ENCODE results near the gene MOB1A.
A peak's percentile ranks its signal among the peaks of the same experiment; 100 is the strongest.

Gene MOB1A

DNA sequence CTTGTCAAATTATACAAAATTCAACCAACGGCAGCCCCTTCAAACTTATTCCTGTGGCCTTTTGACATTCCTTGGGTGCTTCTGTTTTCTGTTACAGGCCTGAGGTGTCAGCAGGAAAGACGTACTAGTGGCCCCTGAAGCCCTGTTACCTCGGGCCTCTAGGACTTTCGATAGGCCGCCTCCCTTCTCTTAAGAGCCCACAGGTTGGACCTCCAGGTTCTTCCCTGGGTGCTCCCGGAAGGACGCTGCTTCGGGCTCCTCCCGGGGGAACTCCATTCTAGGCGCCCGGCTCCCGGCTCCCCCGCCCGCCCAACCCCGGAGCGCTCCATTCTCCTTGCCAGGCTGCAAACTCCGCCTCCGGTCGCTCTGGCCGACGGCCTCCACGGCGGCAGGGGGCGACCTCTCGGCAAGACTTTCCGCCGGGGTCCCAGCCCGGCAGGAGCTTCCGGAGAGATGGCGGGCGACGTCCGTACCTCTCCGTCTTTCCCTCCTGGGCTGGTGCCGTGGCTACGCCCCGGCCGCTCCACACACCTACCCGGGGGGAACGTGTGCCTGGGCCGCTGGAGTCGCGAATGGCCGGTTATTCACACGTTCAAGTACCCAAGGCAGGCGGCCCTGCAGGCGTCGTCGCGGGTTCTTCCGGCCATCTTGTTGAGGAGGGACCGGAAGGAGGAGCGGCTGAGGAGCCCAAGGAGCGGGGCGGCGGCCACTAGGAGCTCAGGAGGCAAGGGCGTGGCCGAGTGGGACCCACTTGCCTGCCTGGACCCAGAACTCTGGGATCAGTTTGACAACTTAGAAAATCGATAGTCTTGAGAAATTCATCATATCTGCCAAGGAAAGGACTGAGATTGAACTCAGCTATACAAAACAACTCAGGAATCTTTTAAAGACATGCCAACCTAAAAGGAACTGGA lies 58.5 kb downstream of the MOB1A start:
- H3K4me3 ChIP-seq (ENCODE audit: low read length), result peak overlapping the region; percentile 60
- no peak for TF ChIP-seq ZNF274 (IDR thresholded peaks at IDR 0.05; ENCODE audit: low read depth, low read length)

DNA sequence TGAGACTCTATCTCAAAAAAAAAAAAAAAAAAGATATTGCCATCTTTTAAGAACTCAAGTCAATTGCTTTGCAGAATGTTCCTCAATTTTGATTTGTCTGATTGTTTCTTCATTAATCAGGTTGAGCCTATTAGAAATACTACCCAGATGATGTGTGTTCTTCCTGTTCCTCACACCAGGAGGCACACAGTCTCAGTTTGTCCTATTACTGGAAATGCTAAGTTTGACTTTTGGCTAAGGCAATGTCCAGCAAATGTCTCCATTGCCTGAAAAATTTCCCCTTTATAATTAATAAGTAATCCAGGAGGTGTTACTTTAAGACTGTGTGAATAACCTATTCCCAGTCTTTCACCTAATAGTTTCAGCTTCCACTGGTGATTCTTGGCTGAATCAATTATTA lies 59.3 kb downstream of the MOB1A start:
- no peak for TF ChIP-seq ZNF274 (IDR thresholded peaks at IDR 0.05; ENCODE audit: low read depth, low read length)
- no peak overlapping the region; the same call in 1 of the 2 replicates for H3K4me3 ChIP-seq (ENCODE audit: low read length)

DNA sequence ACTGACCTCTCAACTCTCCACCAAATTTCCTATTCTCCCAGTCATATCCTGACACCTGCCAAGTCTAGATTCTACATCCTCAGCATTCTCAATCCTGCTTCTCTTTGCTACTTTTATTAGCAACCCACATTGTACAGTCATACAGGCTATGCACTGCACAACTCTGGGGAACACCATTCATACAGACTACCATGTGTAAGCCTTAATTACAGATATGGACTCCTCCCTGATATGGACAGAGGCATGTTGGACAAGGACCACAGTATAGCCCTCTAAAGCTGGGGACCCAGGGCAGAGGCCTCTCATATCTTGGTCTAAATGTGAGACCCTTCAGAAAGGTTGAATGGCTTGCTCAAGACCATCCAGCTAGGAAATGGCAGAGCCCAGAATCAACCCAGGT lies 67.3 kb downstream of the MOB1A start:
- no peak for TF ChIP-seq ZNF274 (IDR thresholded peaks at IDR 0.05; ENCODE audit: low read depth, low read length)
- H3K4me3 ChIP-seq (ENCODE audit: low read length), result no peak overlapping the region

- H3K4me3 ChIP-seq (ENCODE audit: low read length), result no peak overlapping the region
- TF ChIP-seq ZNF274 (IDR thresholded peaks at IDR 0.05; ENCODE audit: low read depth, low read length), result no peak
Observed at GRCh38 chr2:74110537-74110936, 68.1 kb downstream of the MOB1A start.

DNA sequence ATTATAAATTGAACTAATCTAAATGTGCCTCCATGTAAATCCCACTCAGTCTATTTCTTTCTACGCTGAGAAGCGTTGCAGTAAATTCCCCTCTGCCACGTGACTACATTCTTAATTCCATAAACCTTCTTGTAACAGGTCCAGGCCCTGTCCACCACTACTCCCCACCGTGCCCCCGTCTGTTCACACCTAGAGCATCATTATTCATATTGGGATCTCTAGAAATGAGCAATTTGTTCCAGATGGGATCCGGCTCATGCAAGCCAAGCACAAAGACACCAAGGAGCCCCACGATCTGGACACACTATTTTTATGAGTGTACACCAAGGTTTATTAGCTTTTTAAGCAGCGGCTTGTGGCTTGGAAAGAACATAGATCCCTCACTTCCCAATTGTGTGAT lies 69.1 kb downstream of the MOB1A start:
- H3K4me3 ChIP-seq (ENCODE audit: low read length), result no peak overlapping the region
- TF ChIP-seq ZNF274 (IDR thresholded peaks at IDR 0.05; ENCODE audit: low read depth, low read length), result no peak

DNA sequence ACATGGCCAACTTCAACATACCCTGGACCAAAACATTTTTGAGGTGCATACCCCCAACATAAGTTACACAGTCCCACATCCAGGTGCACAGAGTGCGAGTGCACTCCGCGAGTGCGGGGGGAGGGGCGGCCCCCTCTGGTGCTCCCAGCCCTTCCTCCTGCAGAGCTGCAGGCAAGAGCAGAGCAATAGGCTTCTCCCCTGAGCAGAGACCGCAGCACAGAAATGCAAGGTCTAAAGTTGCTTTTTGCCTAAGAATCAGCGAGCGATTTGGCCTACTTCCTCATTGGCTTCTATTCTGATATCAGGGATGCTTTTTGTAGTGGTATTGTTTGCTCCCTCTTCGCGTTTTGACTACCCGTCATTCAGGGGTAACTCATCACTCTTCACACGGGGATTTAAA lies 71.6 kb downstream of the MOB1A start:
- no peak for TF ChIP-seq ZNF274 (IDR thresholded peaks at IDR 0.05; ENCODE audit: low read depth, low read length)

DNA sequence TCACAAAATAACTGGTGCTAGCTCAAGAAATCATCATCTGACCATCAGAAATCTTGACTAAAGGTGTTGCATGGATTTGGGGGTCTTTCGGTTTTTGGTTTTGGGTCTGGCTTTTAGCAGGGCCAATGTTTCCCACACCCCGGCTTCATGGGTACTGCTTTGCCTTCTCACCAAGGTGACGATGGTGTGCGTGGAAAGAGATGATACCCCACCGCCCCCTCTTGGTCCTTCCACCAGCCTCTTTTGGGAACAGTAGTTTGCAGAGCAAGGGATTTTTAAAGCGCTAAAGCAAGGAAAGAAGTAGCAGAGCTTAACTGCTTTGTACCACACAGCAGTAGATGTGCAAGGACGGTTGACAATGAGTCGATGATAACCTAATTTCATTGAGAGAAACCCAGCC lies 73.3 kb downstream of the MOB1A start:
- no peak overlapping the region for H3K4me3 ChIP-seq (ENCODE audit: low read length)
- no peak for TF ChIP-seq ZNF274 (IDR thresholded peaks at IDR 0.05; ENCODE audit: low read depth, low read length)

More for the DNA sequence above, 71.6 kb downstream of the MOB1A start:
- no peak overlapping the region for H3K4me3 ChIP-seq (ENCODE audit: low read length)

DNA sequence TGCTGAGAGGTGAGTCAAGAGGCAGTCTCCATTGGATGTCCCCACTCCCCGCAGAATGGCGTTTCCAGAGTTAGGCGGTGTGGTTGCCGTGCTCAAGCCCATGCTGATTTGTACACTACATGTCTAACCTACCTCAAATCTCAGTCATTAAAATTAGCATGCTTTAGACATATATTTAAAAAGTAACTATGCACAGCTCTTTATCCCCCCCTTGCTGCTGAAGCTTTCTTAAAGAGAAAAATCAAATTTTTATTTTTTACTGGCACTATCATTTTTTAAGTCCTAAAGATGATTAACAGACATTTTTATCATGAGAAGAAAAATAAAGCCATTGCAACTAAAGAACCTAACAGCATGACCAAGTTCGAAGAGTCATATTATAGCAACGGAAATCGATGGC lies 73.8 kb downstream of the MOB1A start:
- no peak for TF ChIP-seq ZNF274 (IDR thresholded peaks at IDR 0.05; ENCODE audit: low read depth, low read length)
- H3K4me3 ChIP-seq (ENCODE audit: low read length), result no peak overlapping the region

GRCh38 chr2:74103763-74104162 lies 74.9 kb downstream of the MOB1A start:
- no peak for TF ChIP-seq ZNF274 (IDR thresholded peaks at IDR 0.05; ENCODE audit: low read depth, low read length)
- no peak overlapping the region for H3K4me3 ChIP-seq (ENCODE audit: low read length)
